Measurements from ENCODE around the gene KMT2B. TPM values are rescaled to one million over a fixed set of nuclear protein-coding genes. Genes with fewer than 3 reads are reported as not detected.

KMT2B gene
- total and polyA plus RNA-seq, 12 donors, result 6.6 to 97.3 (median 22.6) TPM

DNA sequence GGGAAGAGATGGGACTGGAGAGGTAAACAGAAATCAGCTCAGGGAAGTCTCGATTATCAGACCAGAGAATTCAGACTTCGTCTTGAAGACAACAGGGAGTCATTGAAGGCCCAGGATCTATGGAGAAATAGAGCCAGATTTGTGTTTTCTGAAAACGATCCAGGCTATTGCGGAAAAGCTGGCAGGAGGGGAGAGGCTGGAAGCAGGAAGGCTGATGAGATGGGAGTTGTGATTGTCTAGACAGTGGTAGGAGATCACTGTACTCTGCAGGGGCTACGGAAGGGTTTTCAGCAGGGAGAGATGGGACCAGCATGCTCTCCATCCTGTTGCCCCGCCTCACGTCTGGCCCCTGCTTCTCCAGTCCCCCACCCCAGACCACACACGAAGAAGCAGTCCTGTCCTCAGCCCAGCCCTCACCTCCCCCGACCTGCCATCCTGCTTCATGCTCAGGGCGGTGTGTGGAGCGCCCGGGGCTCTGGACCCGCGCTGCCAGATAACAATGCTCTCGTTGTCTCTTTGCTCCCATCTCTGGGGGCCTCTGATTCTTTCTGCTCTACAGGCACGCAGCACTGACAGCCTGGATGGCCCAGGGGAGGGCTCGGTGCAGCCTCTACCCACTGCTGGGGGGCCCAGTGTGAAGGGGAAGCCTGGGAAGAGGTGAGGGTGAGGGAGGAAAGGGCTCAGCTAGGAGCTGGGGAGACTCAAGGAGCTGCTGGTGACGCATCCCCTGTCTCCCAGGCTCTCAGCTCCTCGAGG, 59.5 kb downstream of the KMT2B start:
- intact Hi-C loops (cut with DNase I), result no loop called here
- WGBS, 4 donors, result 68 to 87% (median 76%) methylated on average over 11 to 19 of the region's 19 CpGs
- no peak for DNase-seq
- Histone ChIP-seq H3K27me3 (no peaks in the 10 kb centered on the region), H3K4me3 (no peak overlapping the region), H3K9me3 (replicated peaks in 1 of 3) (no peaks in the 10 kb centered on the region), H3K36me3 (replicated peaks in 1 of 2) (peaks cover 0 to 6% of the 10 kb centered on the region in 2 donors), H3K27ac (no peak overlapping the region), H3K4me1 (replicated peaks in 1 of 2) (peaks cover 0 to 5% of the 10 kb centered on the region in 2 donors)
- no peak for TF ChIP-seq CTCF (IDR thresholded peaks at IDR 0.05)
- no peak for TF ChIP-seq POLR2A (IDR thresholded peaks at IDR 0.05)

DNA sequence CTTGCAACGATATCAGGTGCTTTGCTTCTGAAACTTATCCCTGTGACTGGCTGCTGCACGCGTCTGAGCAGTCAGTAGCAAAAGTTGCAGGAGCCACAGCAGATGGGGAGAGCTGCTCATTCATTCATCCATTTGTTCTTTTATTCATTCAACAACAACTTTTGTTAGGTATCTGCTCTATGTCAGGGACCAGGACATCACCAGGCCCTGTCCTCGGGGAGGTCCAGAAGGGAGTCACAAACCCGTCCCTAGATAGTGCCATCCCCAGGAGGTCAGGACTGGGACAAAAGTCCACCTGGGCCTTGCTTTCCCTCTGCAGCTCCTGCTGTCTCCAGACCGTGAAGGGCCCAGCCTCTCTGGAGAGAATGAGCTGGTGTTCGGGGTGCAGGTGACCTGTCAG, 60.2 kb downstream of the KMT2B start:
- peaks cover 0 to 6% of the 10 kb centered on the region in 2 donors for H3K36me3 ChIP-seq (replicated peaks in 1 of 2)
- peaks cover 0 to 5% of the 10 kb centered on the region in 2 donors for H3K4me1 ChIP-seq (replicated peaks in 1 of 2)
- H3K4me3 ChIP-seq, result no peak overlapping the region
- DNase-seq, result no peak
- H3K9me3 ChIP-seq (replicated peaks in 1 of 3), result no peaks in the 10 kb centered on the region
- no peak overlapping the region for H3K27ac ChIP-seq
- 76 to 96% (median 88%) methylated on average over 5 to 7 of the region's 7 CpGs for WGBS, 4 donors
- no peaks in the 10 kb centered on the region for H3K27me3 ChIP-seq
- no peak for TF ChIP-seq CTCF (IDR thresholded peaks at IDR 0.05)
- no peak for TF ChIP-seq POLR2A (IDR thresholded peaks at IDR 0.05)
- intact Hi-C loops (cut with DNase I), result no loop called here

DNA sequence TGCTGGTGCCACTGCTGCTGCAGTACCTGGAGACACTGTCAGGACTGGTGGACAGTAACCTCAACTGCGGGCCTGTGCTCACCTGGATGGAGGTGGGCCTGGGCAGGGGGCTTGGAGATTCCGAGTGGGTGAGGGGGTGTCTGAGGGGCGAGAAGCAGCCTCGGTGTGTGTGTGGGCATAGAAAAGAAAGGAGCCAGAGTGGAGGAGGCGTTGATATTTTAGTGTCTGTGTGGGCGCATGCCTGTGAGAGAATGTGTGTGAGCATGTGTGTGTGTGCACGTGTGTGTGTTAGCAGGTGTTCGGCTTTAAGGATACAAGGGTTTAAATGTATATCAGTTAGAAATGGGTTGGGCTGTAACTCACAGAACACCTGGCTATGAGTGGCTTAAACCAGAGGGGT, 61.2 kb downstream of the KMT2B start:
- no peak overlapping the region for H3K4me3 ChIP-seq
- H3K36me3 ChIP-seq (replicated peaks in 1 of 2), result peaks cover 0 to 6% of the 10 kb centered on the region in 2 donors
- no peaks in the 10 kb centered on the region for H3K27me3 ChIP-seq
- WGBS, 4 donors, result 92 to 99% (median 95%) methylated on average over 8 of the region's 8 CpGs
- TF ChIP-seq CTCF (IDR thresholded peaks at IDR 0.05), result no peak
- no peak for TF ChIP-seq POLR2A (IDR thresholded peaks at IDR 0.05)
- no peaks in the 10 kb centered on the region for H3K9me3 ChIP-seq (replicated peaks in 1 of 3)
- DNase-seq, result no peak
- H3K27ac ChIP-seq, result no peak overlapping the region
- peaks cover 0 to 5% of the 10 kb centered on the region in 2 donors for H3K4me1 ChIP-seq (replicated peaks in 1 of 2)
- intact Hi-C loops (cut with DNase I), result no loop called here

DNA sequence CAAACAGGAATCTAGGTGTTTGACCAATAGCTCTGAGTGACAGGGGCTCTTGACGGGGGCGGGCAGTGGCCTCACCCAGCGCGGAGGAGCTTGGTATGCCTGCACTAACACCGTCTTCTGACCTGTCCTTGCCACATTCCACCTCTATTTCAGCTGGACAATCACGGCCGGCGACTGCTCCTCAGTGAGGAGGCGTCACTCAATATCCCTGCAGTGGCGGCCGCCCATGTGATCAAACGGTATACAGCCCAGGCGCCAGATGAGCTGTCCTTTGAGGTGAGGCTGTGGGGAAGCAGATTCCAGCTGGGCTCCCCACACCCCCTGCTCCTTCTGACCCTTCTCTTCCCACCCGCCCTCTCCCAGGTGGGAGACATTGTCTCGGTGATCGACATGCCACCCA, 62.3 kb downstream of the KMT2B start:
- intact Hi-C loops (cut with DNase I), result no loop called here
- no peak for TF ChIP-seq CTCF (IDR thresholded peaks at IDR 0.05)
- no peak for TF ChIP-seq POLR2A (IDR thresholded peaks at IDR 0.05)
- H3K36me3 ChIP-seq (replicated peaks in 1 of 2), result peaks cover 0 to 6% of the 10 kb centered on the region in 2 donors
- no peaks in the 10 kb centered on the region for H3K27me3 ChIP-seq
- no peaks in the 10 kb centered on the region for H3K9me3 ChIP-seq (replicated peaks in 1 of 3)
- H3K4me1 ChIP-seq (replicated peaks in 1 of 2), result no peaks in the 10 kb centered on the region
- no peak overlapping the region for H3K27ac ChIP-seq
- H3K4me3 ChIP-seq, result no peak overlapping the region
- no peak for DNase-seq
- WGBS, 4 donors, result 94 to 96% (median 95%) methylated on average over 16 of the region's 16 CpGs
